ENCODE results near the gene EVA1C.

DNA sequence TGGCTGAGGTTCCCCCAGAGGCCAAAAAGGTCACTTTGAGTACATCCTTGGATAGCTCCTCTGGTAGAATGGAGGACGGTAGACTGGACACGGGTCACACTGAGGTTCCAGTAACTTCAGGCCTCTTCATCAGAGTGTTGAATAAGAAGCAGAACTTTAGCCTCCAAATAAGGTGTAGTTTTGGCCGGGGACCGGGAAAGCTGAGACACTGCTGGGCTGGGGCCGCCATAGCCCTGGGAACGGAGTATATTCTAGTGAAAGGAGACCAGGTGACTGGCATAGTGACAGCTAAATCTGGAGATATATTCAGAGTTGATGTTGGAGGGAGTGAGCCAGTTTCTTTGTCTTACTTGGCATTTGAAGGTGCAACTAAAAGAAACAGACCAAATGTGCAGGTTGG lies 84.1 kb downstream of the EVA1C start:
- TF ChIP-seq, protein P1, sequence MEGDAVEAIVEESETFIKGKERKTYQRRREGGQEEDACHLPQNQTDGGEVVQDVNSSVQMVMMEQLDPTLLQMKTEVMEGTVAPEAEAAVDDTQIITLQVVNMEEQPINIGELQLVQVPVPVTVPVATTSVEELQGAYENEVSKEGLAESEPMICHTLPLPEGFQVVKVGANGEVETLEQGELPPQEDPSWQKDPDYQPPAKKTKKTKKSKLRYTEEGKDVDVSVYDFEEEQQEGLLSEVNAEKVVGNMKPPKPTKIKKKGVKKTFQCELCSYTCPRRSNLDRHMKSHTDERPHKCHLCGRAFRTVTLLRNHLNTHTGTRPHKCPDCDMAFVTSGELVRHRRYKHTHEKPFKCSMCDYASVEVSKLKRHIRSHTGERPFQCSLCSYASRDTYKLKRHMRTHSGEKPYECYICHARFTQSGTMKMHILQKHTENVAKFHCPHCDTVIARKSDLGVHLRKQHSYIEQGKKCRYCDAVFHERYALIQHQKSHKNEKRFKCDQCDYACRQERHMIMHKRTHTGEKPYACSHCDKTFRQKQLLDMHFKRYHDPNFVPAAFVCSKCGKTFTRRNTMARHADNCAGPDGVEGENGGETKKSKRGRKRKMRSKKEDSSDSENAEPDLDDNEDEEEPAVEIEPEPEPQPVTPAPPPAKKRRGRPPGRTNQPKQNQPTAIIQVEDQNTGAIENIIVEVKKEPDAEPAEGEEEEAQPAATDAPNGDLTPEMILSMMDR (IDR thresholded peaks at IDR 0.05; ENCODE audit: poor library complexity): no peak
- no peak for TF ChIP-seq EZH2phosphoT487 (IDR thresholded peaks at IDR 0.05; ENCODE audit: low read depth, severe bottlenecking, unreplicated experiment)
- TF ChIP-seq EZH2 (IDR thresholded peaks at IDR 0.05; ENCODE audit: borderline replicate concordance): no peak
